CD14-positive monocyte (primary cell): ENCODE results near the gene CDKAL1. TPM values are rescaled to one million over a fixed set of nuclear protein-coding genes. Genes with fewer than 3 reads are reported as not detected.

Source experiments
- DNase-seq, 3 donors: peaks; one replicate each; pipeline ENCODE4 v3.0.0-alpha.2; 2011 to 2022
- H2AFZ ChIP-seq: 2 replicates; pipeline ENCODE4 v1.6.0; 2012; ENCODE audit warnings: mild to moderate bottlenecking, low read depth, low read length, inconsistent platforms; ENCODE audit not compliant: insufficient read depth, poor library complexity, severe bottlenecking
- H3K27ac ChIP-seq, 2 donors: 1 replicate in 1 of 2; 2 replicates in 1 of 2; pipeline ENCODE4 v1.5.1; 2012 to 2013; ENCODE audit warnings: low read length in 2 of 2, control low read depth in 1 of 2, inconsistent platforms in 1 of 2, low read depth in 1 of 2, mild to moderate bottlenecking in 1 of 2
- H3K27me3 ChIP-seq, 2 donors: one replicate each; pipeline versions ENCODE4 v1.6.0 to v1.6.1; 2011 to 2013; ENCODE audit warnings: low read length in 2 of 2; ENCODE audit not compliant: control insufficient read depth in 2 of 2, insufficient read depth in 2 of 2
- H3K36me3 ChIP-seq, 2 donors: replicated peaks in 1 of 2; 1 replicate in 1 of 2; 2 replicates in 1 of 2; pipeline versions ENCODE4 v1.5.1 to v1.6.1; 2012 to 2013; ENCODE audit warnings: low read length in 2 of 2, control low read depth in 1 of 2, inconsistent platforms in 1 of 2, mild to moderate bottlenecking in 1 of 2; ENCODE audit not compliant: insufficient read depth in 2 of 2, control insufficient read depth in 1 of 2
- H3K4me1 ChIP-seq, 2 donors: 1 replicate in 1 of 2; 2 replicates in 1 of 2; pipeline versions ENCODE4 v1.5.1 to v1.6.1; 2012 to 2013; ENCODE audit warnings: low read length in 2 of 2, control low read depth in 1 of 2, inconsistent platforms in 1 of 2, mild to moderate bottlenecking in 1 of 2, moderate library complexity in 1 of 2; ENCODE audit not compliant: insufficient read depth in 2 of 2, control insufficient read depth in 1 of 2
- H3K4me2 ChIP-seq: replicated peaks from 2 replicates; pipeline ENCODE3; 2012; ENCODE audit warnings: low read length, moderate library complexity, mild to moderate bottlenecking; ENCODE audit not compliant: poor library complexity, severe bottlenecking; ENCODE audit errors: extremely low read depth
- H3K4me3 ChIP-seq, 3 experiments: fragments of 200-600 bp in 1 of 3; sonication (generic) in 1 of 3; replicated peaks in 1 of 3; 1 replicate in 2 of 3; 2 replicates in 1 of 3; pipeline ENCODE4 v1.5.1; 2011 to 2013; ENCODE audit warnings: low read length in 3 of 3, mild to moderate bottlenecking in 3 of 3, control low read depth in 2 of 3, low read depth in 2 of 3, inconsistent platforms in 1 of 3, moderate library complexity in 1 of 3
- H3K79me2 ChIP-seq: 2 replicates; pipeline ENCODE4 v1.6.0; 2012; ENCODE audit warnings: mild to moderate bottlenecking, control low read depth, inconsistent platforms, low read length, moderate library complexity; ENCODE audit not compliant: insufficient read depth
- H3K9ac ChIP-seq: 2 replicates; pipeline ENCODE4 v1.6.0; 2017; ENCODE audit warnings: low read length, mild to moderate bottlenecking; ENCODE audit not compliant: insufficient read depth, poor library complexity, severe bottlenecking
- H3K9me3 ChIP-seq, 2 donors: replicated peaks in 1 of 2; 1 replicate in 1 of 2; 2 replicates in 1 of 2; pipeline versions ENCODE4 v1.5.1 to v1.6.1; 2012 to 2013; ENCODE audit warnings: low read length in 2 of 2, control low read depth in 1 of 2; ENCODE audit not compliant: control insufficient read depth in 1 of 2, insufficient read depth in 1 of 2
- H4K20me1 ChIP-seq: 2 replicates; pipeline ENCODE4 v1.6.0; 2012; ENCODE audit warnings: mild to moderate bottlenecking, low read length, control low read depth, moderate library complexity; ENCODE audit not compliant: insufficient read depth
- H3K27ac Mint-ChIP-seq, 7 donors: one replicate each; pipeline ENCODE4 v1.8.0; 2020; ENCODE audit warnings: mild to moderate bottlenecking in 7 of 7, mixed read lengths in 7 of 7, moderate library complexity in 6 of 7, inconsistent platforms in 2 of 7
- H3K27me3 Mint-ChIP-seq, 3 donors: one replicate each; pipeline ENCODE4 v1.8.0; 2021 to 2022; ENCODE audit warnings: low read depth in 3 of 3, mild to moderate bottlenecking in 3 of 3, mixed read lengths in 3 of 3, moderate library complexity in 3 of 3, inconsistent platforms in 1 of 3
- H3K36me3 Mint-ChIP-seq, 2 donors: one replicate each; pipeline ENCODE4 v1.8.0; 2020; ENCODE audit warnings: mixed read lengths in 2 of 2, inconsistent platforms in 1 of 2, mild to moderate bottlenecking in 1 of 2
- H3K4me1 Mint-ChIP-seq: one replicate; pipeline ENCODE4 v1.8.0; 2020; ENCODE audit warnings: mild to moderate bottlenecking, mixed read lengths
- H3K4me3 Mint-ChIP-seq, 2 donors: one replicate each; pipeline ENCODE4 v1.8.0; 2020; ENCODE audit warnings: mild to moderate bottlenecking in 2 of 2, mixed read lengths in 2 of 2, moderate library complexity in 1 of 2
- H3K9me3 Mint-ChIP-seq, 7 donors: one replicate each; pipeline ENCODE4 v1.8.0; 2020 to 2022; ENCODE audit warnings: mixed read lengths in 7 of 7, mild to moderate bottlenecking in 6 of 7, moderate library complexity in 6 of 7, inconsistent platforms in 2 of 7
- CTCF ChIP-seq: fragments of 200-600 bp; IDR thresholded peaks from one replicate; pipeline ENCODE4 v1.8.0; 2022; ENCODE audit warnings: antibody characterized with exemption, mild to moderate bottlenecking
- WGBS: methylation state at CpG from one replicate; pipeline ENCODE4 v1.1.5; 2013; ENCODE audit warnings: missing lambda C conversion rate; ENCODE audit not compliant: insufficient coverage; 5-methylcytosine and 5-hydroxymethylcytosine counted together
- intact Hi-C, 2 donors: fragments of 100-400 bp; cut with micrococcal nuclease; formaldehyde crosslinking; loops; one replicate each; pipeline versions ENCODE4 v1.15.0 to v1.15.1; 2023
- polyA plus RNA-seq, 3 donors: library from polyadenylated mRNA; depleted of rRNA in 1 of 3; unstranded in 2 of 3; stranded (reverse) in 1 of 3; fragments of 300-500 nt in 2 of 3; fragments of >200 nt in 1 of 3; fragmentation: Illumina TruSeq in 2 of 3; gene quantifications; 1 replicate in 2 of 3; 2 replicates in 1 of 3; pipeline ENCODE4 v1.2.3, GENCODE V29; 2012 to 2021

Gene CDKAL1
- polyA plus RNA-seq, 3 donors = 3.2 to 12.4 (median 8.3) TPM

GRCh38 chr6:20816126-20816525 lies 281.9 kb downstream of the CDKAL1 start:
- H3K27me3 ChIP-seq = no peaks in the 10 kb centered on the region
- H3K4me2 ChIP-seq = no peak overlapping the region
- H3K27me3 Mint-ChIP-seq = no peaks in the 10 kb centered on the region
- H3K79me2 ChIP-seq = no peaks in the 10 kb centered on the region
- H2AFZ ChIP-seq = no peak overlapping the region
- TF ChIP-seq CTCF = no peak
- H3K9me3 Mint-ChIP-seq = peaks cover 0 to 5% (median 0%) of the 10 kb centered on the region in 7 donors
- no peaks in the 10 kb centered on the region for H3K36me3 ChIP-seq
- intact Hi-C loops = no loop called here
- no CpG with 5 or more reads among the region's 1 CpG for WGBS
- no peaks in the 10 kb centered on the region for H3K4me1 ChIP-seq
- H4K20me1 ChIP-seq = no peaks in the 10 kb centered on the region
- peaks cover 8 to 12% of the 10 kb centered on the region in 2 donors for H3K36me3 Mint-ChIP-seq
- no peak overlapping the region for H3K4me3 Mint-ChIP-seq
- DNase-seq = no peak
- H3K4me1 Mint-ChIP-seq = no peaks in the 10 kb centered on the region
- H3K27ac Mint-ChIP-seq = no peak overlapping the region
- no peak overlapping the region for H3K9ac ChIP-seq
- no peaks in the 10 kb centered on the region for H3K9me3 ChIP-seq
- no peak overlapping the region for H3K4me3 ChIP-seq
- H3K27ac ChIP-seq = no peak overlapping the region

GRCh38 chr6:20817806-20818320 lies 283.6 kb downstream of the CDKAL1 start:
- WGBS = no CpG with 5 or more reads among the region's 2 CpGs
- no peaks in the 10 kb centered on the region for H3K27me3 ChIP-seq
- Mint-ChIP-seq H3K9me3 (peaks cover 0 to 7% (median under 1%) of the 10 kb centered on the region in 7 donors), H3K27me3 (no peaks in the 10 kb centered on the region), H3K27ac (no peak overlapping the region), H3K36me3 (peaks cover 12 to 14% of the 10 kb centered on the region in 2 donors), H3K4me3 (no peak overlapping the region), H3K4me1 (no peaks in the 10 kb centered on the region)
- H3K9me3 ChIP-seq = no peaks in the 10 kb centered on the region
- no peak overlapping the region for H3K4me2 ChIP-seq
- no peaks in the 10 kb centered on the region for H3K79me2 ChIP-seq
- intact Hi-C loops = no loop called here
- H2AFZ ChIP-seq = no peak overlapping the region
- no peak overlapping the region for H3K9ac ChIP-seq
- no peaks in the 10 kb centered on the region for H3K4me1 ChIP-seq
- no peak for TF ChIP-seq CTCF
- H3K36me3 ChIP-seq = no peaks in the 10 kb centered on the region
- DNase-seq = no peak
- no peak overlapping the region for H3K4me3 ChIP-seq
- no peaks in the 10 kb centered on the region for H4K20me1 ChIP-seq
- H3K27ac ChIP-seq = no peak overlapping the region
